ENCODE data around the gene PALD1.

Gene PALD1

DNA sequence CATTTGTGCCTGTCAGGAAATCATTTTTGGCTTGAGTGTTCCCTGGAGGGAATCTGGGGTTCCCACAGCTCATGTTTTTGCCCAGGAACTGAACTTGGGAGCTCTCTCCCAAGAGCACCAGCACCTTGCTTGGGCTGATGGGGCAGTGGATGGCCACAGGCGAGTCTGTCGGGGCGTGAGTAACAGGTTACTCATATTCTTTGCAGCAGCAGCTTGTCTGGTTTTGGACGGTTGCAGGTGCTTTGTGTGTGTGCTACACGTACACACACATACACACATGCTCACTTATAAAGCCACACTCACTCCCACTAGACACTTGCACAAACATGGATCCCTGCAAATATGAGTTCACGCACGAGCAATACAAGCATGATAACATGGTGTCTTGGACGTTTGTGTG lies 2.9 kb upstream of the PALD1 start:
- TF ChIP-seq, protein P1, sequence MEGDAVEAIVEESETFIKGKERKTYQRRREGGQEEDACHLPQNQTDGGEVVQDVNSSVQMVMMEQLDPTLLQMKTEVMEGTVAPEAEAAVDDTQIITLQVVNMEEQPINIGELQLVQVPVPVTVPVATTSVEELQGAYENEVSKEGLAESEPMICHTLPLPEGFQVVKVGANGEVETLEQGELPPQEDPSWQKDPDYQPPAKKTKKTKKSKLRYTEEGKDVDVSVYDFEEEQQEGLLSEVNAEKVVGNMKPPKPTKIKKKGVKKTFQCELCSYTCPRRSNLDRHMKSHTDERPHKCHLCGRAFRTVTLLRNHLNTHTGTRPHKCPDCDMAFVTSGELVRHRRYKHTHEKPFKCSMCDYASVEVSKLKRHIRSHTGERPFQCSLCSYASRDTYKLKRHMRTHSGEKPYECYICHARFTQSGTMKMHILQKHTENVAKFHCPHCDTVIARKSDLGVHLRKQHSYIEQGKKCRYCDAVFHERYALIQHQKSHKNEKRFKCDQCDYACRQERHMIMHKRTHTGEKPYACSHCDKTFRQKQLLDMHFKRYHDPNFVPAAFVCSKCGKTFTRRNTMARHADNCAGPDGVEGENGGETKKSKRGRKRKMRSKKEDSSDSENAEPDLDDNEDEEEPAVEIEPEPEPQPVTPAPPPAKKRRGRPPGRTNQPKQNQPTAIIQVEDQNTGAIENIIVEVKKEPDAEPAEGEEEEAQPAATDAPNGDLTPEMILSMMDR (IDR thresholded peaks at IDR 0.05; ENCODE audit: insufficient read depth, low read length, missing control alignments): no peak
- ChIA-PET CTCF (interaction anchor here (1.0 to 1.1 kb wide), 2 partner anchors 11 to 14 kb away, joined by 3 to 5 read pairs; no protein-coding TSS in a partner anchor), POLR2A (no interaction called here)
- no peak for DNase-seq (ENCODE audit: low read depth, low spot score)
- H3K4me3 ChIP-seq (ENCODE audit: low read depth, low read length): no peak overlapping the region

DNA sequence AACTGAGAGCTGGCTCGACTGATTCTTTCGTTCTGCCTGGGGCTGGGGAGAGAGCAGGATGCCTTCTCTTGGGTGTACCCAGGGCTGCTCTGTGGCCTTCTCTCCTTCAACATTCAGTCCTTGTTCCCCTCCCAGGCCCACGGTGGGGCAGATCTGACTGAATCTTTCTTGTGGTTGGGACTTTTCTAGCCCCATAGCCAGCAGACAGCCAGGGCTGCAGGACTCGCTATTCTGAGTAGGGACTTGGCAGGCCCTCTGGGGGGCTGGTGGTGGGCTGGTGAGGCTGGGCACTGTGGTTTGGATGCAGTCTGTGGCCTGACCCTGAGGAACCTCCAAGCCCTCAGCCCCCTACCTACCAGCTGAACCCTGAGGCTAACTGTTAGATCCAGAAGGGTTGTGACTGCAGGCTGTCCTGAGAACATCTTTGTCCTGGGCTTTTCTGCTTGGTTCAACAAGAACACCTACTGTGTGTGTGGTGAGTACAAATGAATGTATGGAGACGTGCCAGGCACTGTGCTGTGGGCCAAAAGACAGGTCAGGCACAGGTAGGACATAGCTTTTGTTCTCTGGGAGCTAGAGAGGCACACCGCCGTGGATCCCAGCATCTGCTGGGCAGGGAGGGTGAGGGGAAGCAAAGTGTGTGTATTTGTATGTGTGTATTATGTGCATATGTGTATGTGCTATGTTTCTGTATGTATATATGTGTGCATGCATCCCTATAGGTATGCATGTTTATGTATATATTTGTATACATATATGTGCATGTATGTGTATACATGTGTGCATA lies 2.1 kb upstream of the PALD1 start:
- DNase-seq (ENCODE audit: low read depth, low spot score): no peak
- CTCF ChIA-PET: interaction anchor here (1.0 to 2.0 kb wide), 4 partner anchors 12 to 17 kb away, joined by 3 to 5 read pairs (median 4); no protein-coding TSS in a partner anchor
- H3K4me3 ChIP-seq (ENCODE audit: low read depth, low read length): no peak overlapping the region
- TF ChIP-seq, protein P1 (IDR thresholded peaks at IDR 0.05; ENCODE audit: insufficient read depth, low read length, missing control alignments): no peak
- POLR2A ChIA-PET: no interaction called here

DNA sequence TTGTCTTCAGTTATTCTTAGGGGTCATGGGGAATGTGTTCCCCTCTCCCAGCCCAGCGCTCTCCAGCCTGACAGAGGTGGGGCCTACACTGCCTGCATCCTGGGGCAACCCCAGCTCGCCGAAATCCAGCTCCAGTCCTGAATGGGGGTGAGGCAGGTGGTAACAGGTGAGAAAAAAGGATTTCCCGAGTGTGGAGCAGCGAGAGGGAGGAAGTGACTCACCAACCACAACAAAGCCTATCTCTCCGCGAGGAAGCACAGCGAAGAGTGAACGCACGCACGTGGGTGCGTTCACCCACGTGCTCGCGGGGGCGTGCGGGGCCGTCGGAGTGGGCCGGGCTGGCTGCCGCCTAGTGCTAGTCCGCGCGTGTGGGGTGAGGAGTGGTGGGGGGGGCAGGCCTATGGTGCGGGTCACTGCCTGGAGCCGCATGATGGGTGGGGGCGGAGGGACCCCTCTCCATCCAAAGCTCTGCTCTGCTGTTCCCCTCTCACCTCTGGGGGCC lies 855 bp upstream of the PALD1 start:
- POLR2A ChIA-PET: no interaction called here
- CTCF ChIA-PET: interaction anchor here (0.6 to 2.0 kb wide), 4 partner anchors 11 to 18 kb away, joined by 3 to 5 read pairs (median 4); no protein-coding TSS in a partner anchor
- no peak for DNase-seq (ENCODE audit: low read depth, low spot score)

DNA sequence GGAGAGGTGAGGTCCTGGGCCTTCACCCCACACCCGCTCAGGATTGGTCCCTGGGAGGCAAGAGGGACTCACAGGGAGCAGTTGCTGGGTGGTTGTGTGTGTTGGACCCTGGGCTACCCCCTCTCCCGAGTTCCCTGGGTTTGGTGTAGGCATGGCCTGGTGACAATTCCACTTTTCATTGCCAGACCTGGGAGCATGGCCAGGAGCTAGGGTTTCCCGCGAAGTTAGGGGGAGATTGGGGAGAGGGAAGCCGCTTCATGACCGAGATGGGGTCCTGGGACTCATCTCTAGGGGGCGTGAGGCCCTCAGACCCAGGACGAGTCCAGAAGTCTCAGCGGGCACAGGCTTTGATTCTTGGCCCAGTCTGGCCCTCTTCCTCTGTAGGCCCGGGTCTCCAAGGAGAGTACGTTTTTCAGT lies 606 bp downstream of the PALD1 start:
- no peak for DNase-seq (ENCODE audit: low read depth, low spot score)
- H3K4me3 ChIP-seq (ENCODE audit: low read depth, low read length): peak overlapping the region; percentile 46
- TF ChIP-seq, protein P1 (IDR thresholded peaks at IDR 0.05; ENCODE audit: insufficient read depth, low read length, missing control alignments): no peak
- ChIA-PET POLR2A (no interaction called here), CTCF (no interaction called here)

More for the DNA sequence above, 855 bp upstream of the PALD1 start:
- H3K4me3 ChIP-seq (ENCODE audit: low read depth, low read length): no peak overlapping the region
- TF ChIP-seq, protein P1 (IDR thresholded peaks at IDR 0.05; ENCODE audit: insufficient read depth, low read length, missing control alignments): no peak

DNA sequence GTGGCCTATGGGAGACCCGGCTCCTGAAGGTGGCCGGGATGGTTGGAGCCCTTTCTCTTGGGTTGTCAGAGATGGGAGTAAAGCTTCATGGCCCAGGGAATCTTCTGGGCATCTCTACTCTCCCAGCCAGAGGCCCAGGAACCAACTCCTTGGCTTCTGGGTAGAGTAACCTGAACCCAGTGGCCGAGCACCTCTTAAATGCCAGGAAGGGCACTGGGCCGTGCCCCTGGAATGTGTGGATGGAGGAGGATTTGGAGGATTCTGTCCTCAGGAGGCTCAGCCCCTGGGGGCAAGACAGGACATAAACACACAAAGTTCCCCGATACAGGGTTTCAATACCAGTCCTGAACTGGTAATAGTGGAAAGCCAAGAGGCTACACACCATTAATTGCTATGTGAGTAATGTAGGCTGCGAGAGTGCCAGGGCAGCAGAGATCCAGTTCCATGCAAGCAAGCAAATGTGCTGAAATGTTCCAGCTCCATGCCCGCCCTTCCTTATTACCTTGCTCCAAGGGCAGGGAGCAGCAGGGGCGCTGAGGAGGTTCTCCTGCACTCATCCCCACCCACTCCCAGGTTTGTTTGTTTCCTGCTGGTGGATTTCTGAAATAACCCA lies 1.2 kb downstream of the PALD1 start:
- H3K4me3 ChIP-seq (ENCODE audit: low read depth, low read length): no peak overlapping the region
- POLR2A ChIA-PET: no interaction called here
- CTCF ChIA-PET: interaction anchor here (0.6 kb wide), 1 partner anchor 19 kb away, joined by 3 read pairs; no protein-coding TSS in a partner anchor
- DNase-seq (ENCODE audit: low read depth, low spot score): no peak
- TF ChIP-seq, protein P1 (IDR thresholded peaks at IDR 0.05; ENCODE audit: insufficient read depth, low read length, missing control alignments): no peak

Data from AG04449 (cell line).